ENCODE measurements around the gene FZD4. TPM values are rescaled to one million over a fixed set of nuclear protein-coding genes. Genes with fewer than 3 reads are reported as not detected.

FZD4 gene
- polyA plus RNA-seq, 1 donor from 2014 or later = 0.76 TPM

DNA sequence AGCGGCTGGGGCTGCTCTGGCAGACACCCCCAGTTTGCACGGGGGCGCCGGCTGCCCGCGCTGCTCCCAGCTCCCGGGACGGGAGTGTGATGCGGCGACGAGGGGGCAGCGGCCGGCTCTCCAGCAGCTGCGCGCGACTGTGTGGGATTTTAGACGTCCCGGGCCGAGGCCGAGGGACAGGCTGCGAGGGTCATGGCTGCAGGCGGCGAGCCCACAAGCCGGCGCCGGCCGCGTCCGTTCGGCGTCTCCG is 159 bp downstream of the FZD4 start:
- TF ChIP-seq RAD21 (conservative IDR thresholded peaks at IDR 0.05) (peak; percentile 16), SMC3 (conservative IDR thresholded peaks at IDR 0.05; ENCODE audit: poor library complexity) (peak; percentile 26), EP300 (conservative IDR thresholded peaks at IDR 0.05; ENCODE audit: poor library complexity, severe bottlenecking) (peak; percentile 19), MXI1 (conservative IDR thresholded peaks at IDR 0.05; ENCODE audit: poor library complexity, severe bottlenecking) (peak; percentile 42), EZH2 (IDR thresholded peaks at IDR 0.05; ENCODE audit: borderline replicate concordance, insufficient read depth, low read length, poor library complexity, severe bottlenecking) (no peak), TAF1 (IDR thresholded peaks at IDR 0.05; ENCODE audit: low read depth) (peak; percentile 40), POLR2AphosphoS5 (IDR thresholded peaks at IDR 0.05) (no peak), CTCF (IDR thresholded peaks at IDR 0.05; ENCODE audit: poor library complexity, severe bottlenecking) (peak; percentile 46)
- TF ChIP-seq, protein P1, sequence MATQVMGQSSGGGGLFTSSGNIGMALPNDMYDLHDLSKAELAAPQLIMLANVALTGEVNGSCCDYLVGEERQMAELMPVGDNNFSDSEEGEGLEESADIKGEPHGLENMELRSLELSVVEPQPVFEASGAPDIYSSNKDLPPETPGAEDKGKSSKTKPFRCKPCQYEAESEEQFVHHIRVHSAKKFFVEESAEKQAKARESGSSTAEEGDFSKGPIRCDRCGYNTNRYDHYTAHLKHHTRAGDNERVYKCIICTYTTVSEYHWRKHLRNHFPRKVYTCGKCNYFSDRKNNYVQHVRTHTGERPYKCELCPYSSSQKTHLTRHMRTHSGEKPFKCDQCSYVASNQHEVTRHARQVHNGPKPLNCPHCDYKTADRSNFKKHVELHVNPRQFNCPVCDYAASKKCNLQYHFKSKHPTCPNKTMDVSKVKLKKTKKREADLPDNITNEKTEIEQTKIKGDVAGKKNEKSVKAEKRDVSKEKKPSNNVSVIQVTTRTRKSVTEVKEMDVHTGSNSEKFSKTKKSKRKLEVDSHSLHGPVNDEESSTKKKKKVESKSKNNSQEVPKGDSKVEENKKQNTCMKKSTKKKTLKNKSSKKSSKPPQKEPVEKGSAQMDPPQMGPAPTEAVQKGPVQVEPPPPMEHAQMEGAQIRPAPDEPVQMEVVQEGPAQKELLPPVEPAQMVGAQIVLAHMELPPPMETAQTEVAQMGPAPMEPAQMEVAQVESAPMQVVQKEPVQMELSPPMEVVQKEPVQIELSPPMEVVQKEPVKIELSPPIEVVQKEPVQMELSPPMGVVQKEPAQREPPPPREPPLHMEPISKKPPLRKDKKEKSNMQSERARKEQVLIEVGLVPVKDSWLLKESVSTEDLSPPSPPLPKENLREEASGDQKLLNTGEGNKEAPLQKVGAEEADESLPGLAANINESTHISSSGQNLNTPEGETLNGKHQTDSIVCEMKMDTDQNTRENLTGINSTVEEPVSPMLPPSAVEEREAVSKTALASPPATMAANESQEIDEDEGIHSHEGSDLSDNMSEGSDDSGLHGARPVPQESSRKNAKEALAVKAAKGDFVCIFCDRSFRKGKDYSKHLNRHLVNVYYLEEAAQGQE (IDR thresholded peaks at IDR 0.05; ENCODE audit: borderline replicate concordance) = no peak
- Histone ChIP-seq H3K4me3 (ENCODE audit: low read length) (peak overlapping the region; percentile 80), H3K9me3 (ENCODE audit: low read length) (no peaks in the 10 kb centered on the region), H3K9me2 (ENCODE audit: insufficient read depth, low read length) (no peaks in the 10 kb centered on the region), H3K9ac (ENCODE audit: low read length) (peak overlapping the region; percentile 58), H3K36me3 (ENCODE audit: insufficient read depth, low read length) (no peaks in the 10 kb centered on the region), H2AFZ (ENCODE audit: low read depth, low read length) (peak overlapping the region; percentile 14), H3K27me3 (ENCODE audit: insufficient read depth, low read depth, low read length) (no peaks in the 10 kb centered on the region), H4K20me1 (ENCODE audit: insufficient read depth) (no peaks in the 10 kb centered on the region), H3F3A (ENCODE audit: insufficient read depth, low read length, poor library complexity, severe bottlenecking) (no peaks in the 10 kb centered on the region), H3K4me2 (ENCODE audit: low read length) (no peak overlapping the region), H3K79me2 (replicated peaks; ENCODE audit: insufficient read depth, low read length) (no peaks in the 10 kb centered on the region), H3K27ac (ENCODE audit: low read length) (no peak overlapping the region)

DNA sequence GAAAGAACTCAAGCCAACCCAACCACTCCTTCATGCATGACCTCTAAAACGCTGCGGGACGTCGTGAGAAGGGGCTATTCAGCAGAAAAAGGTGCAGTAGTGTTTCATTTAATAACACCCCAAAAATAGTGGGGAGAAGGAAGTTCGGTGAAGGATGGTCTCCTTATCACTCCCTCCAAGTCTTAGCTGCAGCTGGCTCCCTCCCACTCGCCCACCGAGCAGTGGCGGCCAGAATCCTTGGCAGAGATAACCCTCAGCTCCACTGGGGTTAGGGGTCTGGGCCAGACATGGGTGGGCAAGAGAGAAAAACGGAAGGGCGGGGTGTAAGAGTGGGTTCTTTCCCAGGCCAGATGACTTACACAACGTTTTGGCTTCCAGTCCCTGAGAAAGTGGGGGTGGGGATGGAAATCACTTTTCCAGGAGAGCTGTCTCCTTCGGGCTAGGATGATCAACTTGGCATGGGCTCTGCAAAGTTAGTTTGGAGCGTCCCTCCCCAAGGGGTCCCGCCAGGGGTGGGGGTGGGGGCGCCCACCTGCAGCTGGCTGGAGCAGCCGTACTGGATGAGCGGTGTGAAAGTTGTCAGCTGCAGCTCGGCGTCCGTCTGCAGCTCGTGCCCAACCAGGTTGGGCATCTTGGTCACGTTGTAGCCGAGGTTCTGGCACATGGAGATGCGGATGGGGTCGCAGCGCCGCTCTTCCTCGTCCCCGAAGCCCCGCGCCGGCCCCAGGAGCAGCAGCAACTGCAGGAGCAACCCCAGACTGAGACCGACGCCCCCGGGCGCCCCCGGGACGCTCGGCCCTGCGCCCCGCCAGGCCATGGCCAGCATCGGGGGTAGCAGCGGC is 705 bp downstream of the FZD4 start:
- H3K4me2 ChIP-seq (ENCODE audit: low read length) = no peak overlapping the region
- TF ChIP-seq MXI1 (conservative IDR thresholded peaks at IDR 0.05; ENCODE audit: poor library complexity, severe bottlenecking) (peak; percentile 53), EP300 (conservative IDR thresholded peaks at IDR 0.05; ENCODE audit: poor library complexity, severe bottlenecking) (no peak)
- no peaks in the 10 kb centered on the region for H3K9me3 ChIP-seq (ENCODE audit: low read length)
- H3K4me3 ChIP-seq (ENCODE audit: low read length) = peak overlapping the region; percentile 80
- no peaks in the 10 kb centered on the region for H3K79me2 ChIP-seq (replicated peaks; ENCODE audit: insufficient read depth, low read length)
- no peaks in the 10 kb centered on the region for H3K36me3 ChIP-seq (ENCODE audit: insufficient read depth, low read length)
- no peak overlapping the region for H3K27ac ChIP-seq (ENCODE audit: low read length)
- peak overlapping the region; percentile 58 for H3K9ac ChIP-seq (ENCODE audit: low read length)
- peak overlapping the region; percentile 14 for H2AFZ ChIP-seq (ENCODE audit: low read depth, low read length)
- no peaks in the 10 kb centered on the region for H3K27me3 ChIP-seq (ENCODE audit: insufficient read depth, low read depth, low read length)
- no peaks in the 10 kb centered on the region for H4K20me1 ChIP-seq (ENCODE audit: insufficient read depth)
- H3K9me2 ChIP-seq (ENCODE audit: insufficient read depth, low read length) = no peaks in the 10 kb centered on the region
- no peaks in the 10 kb centered on the region for H3F3A ChIP-seq (ENCODE audit: insufficient read depth, low read length, poor library complexity, severe bottlenecking)
